NCI-H69 (cell line): ENCODE measurements around the gene ANO1.
"Not testable (repeated sequence)": the region's sequence is repeated elsewhere in the genome, so short reads cannot be mapped to it uniquely, and the experiment has no call there.

Experiments
- DNase-seq: peaks from one replicate; lab custom pipeline; 2025; lab: John Stamatoyannopoulos, UW

ANO1 gene

GRCh38 chr11:70191495-70192140, 113.5 kb downstream of the ANO1 start:
- peak; percentile 82 for DNase-seq

GRCh38 chr11:70192666-70193410, 114.7 kb downstream of the ANO1 start:
- no peak for DNase-seq

GRCh38 chr11:70193411-70194292, 115.5 kb downstream of the ANO1 start:
- DNase-seq: no peak

DNA sequence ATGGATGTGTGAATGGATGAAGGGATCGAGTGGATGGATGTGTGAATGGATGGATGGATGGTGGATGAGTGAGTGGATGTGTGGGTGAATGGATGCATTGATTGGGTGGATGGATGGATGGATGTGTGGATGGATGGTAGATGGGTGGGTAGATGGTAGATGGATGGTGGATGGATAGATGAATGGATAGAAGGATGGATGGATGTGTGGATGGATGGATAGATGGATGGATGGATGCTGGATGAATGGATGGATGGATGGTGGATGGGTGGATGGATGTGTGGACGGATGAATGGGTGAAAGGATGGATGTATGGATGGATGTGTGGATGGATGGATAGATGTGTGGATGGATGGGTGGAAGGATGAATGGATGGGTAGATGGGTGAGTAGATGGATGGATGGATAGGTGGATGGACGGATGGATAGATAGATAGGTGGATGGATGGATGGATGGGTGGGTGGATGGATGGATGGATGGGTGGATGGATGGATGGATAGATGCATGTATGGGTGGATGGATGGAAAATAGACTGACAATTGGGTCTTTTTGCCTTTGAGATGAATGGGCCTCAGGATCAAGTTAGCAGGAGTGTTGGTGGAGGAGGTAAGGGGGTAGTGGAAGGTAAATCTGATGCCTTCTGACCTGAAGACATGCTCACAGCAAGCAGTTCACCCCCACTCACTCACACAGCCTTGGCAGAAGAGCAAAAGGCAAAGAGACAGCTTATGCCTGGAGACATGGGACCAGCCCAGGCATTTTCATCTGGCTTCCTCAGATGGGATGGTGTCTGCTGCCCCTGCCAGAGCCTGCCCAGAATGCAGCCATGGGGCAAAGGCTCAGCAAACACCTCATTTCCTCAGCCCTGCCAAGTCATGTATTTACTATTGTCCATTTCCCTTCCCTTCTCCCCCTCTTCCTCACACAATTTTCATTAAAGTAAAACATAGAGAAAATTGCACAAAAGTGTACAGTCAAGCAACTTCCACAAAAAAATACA, 117.0 kb downstream of the ANO1 start:
- DNase-seq: no peak

- DNase-seq: no peak
Measured at GRCh38 chr11:70200212-70200844, 122.2 kb downstream of the ANO1 start.

DNA sequence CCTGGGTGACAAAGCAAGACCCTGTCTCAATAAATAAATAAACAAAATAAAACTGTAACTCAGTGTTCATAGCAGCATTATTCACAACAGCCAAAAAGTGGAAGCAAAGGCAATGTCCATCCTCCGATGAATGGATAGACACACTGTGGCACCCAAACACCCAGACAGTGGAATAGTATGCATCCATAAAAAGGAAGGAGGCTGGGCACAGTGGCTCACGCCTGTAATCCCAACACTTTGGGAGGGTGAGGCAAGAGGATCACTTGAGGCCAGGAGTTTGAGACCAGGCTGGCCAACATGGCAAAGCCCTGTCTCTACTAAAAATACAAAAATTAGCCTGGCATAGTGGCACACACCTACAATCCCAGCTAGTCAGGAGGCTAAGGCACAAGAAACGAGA, 122.9 kb downstream of the ANO1 start:
- not testable (repeated sequence) for DNase-seq

GRCh38 chr11:70201882-70202861, 124.1 kb downstream of the ANO1 start:
- peak; percentile 53 for DNase-seq

DNA sequence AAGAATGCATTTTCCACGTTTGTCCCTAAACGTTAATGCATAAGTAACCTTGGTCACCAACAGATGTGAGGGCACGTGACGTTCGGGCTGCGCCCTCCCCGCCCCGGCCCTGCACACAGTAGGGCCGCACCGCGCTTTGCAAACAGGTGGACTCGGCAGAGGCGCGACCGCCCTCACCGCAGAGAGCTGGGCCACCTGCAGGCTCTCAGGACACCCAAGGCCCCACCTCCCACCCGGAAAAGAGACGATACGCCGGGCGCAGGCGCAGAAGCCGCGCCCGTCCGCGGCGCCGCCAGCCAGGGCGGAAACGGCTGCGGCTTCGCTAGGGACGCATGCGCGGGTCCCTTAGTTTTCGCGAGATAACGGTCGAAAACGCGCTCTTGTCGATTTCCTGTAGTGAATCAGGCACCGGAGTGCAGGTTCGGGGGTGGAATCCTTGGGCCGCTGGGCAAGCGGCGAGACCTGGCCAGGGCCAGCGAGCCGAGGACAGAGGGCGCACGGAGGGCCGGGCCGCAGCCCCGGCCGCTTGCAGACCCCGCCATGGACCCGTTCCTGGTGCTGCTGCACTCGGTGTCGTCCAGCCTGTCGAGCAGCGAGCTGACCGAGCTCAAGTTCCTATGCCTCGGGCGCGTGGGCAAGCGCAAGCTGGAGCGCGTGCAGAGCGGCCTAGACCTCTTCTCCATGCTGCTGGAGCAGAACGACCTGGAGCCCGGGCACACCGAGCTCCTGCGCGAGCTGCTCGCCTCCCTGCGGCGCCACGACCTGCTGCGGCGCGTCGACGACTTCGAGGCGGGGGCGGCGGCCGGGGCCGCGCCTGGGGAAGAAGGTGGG, 125.0 kb downstream of the ANO1 start, which contains the start of gene FADD:
FADD (plus strand) TSS at position 377 of the 831 bp plus-strand sequence; CDS start at position 541, 164 bp downstream.
- peak; percentile 98 for DNase-seq

GRCh38 chr11:70203751-70204465, 125.8 kb downstream of the ANO1 start:
- peak; percentile 74 for DNase-seq

DNA sequence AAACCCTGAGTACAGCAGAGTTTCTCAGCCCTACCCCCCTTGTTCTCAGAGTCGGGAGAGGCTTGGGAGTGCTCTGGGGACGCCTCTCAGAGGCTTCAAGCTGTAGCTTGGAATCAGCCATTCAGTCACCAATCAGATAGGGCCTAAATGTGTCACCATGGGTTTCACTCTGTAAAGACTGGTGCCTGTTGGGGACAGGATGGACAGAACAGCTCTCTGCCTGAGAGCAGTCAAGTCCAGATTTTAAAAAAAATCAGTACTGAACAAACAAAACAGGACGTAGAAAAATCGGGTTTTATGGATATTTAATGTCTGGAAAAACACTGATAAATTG, 126.3 kb downstream of the ANO1 start:
- no peak for DNase-seq

GRCh38 chr11:70205049-70205725, 127.1 kb downstream of the ANO1 start:
- DNase-seq: no peak

- no peak for DNase-seq
Measured at GRCh38 chr11:70205766-70206165, 127.6 kb downstream of the ANO1 start.

- no peak for DNase-seq
Measured at GRCh38 chr11:70206226-70206981, 128.3 kb downstream of the ANO1 start.

DNA sequence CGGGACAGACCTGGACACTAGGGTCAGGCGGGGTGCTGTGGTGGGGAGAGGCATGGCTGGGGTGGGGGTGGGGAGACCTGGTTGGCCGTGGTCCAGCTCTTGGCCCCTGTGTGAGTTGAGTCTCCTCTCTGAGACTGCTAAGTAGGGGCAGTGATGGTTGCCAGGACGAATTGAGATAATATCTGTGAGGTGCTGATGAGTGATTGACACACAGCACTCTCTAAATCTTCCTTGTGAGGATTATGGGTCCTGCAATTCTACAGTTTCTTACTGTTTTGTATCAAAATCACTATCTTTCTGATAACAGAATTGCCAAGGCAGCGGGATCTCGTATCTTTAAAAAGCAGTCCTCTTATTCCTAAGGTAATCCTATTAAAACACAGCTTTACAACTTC, 128.9 kb downstream of the ANO1 start:
- DNase-seq: no peak

DNA sequence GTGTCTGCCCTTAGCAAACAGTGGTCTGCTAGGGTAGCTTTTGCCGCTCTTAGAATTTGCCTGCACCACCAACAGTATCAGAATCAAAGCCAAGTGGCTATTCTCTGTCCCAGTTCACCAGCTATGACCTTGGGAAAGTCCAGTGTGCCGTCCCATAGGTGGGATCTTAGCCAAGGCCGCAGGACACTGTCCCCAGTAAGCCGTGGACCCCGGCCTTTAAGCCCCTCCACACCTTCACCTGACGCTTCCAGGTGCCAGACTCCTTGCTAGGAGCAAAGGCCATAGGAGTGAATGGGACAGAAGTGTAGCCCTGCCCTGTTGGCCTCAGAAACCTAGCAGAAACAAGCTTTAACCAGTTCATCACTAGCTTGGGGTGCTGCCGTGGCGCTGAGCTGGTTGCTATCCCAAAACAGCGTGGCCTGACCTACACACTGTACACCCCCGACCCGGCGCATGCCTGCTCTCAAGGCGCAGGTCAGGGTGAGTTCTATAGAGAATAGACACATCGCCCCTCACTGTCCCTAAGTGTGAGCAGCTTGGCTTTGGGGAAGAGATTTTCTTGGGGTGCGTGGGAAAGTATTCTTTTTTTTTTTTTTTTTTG, 129.5 kb downstream of the ANO1 start:
- DNase-seq: no peak

DNA sequence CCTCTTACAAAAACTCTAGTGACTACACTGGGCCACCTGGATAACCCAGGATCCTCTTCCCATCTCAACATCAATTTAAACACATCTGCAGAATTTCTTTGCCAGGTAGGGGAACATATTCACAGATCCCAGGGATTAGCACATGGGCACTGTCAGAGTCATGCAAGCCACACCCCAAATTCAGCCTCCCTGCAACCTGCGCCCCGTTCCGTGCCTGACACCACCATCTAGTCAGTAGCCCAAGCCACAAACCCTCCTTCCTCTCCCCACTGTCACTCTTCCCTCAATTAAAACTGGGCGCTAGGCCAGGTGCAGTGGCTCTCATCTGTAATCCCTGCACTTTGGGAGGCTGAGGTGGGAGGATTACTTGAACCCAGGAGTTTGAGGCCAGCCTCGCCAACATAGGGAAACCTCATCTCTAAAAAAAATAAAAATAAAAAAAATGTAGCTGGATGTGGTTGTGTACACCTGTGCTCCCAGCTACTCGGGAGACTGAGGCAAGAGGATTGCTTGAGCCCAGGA, 131.3 kb downstream of the ANO1 start:
- no peak for DNase-seq
